ENCODE results near the gene FAM111A.
"Not testable (repeated sequence)": the region's sequence is repeated elsewhere in the genome, so short reads cannot be mapped to it uniquely, and the experiment has no call there.

The FAM111A gene

GRCh38 chr11:59142530-59143507 lies at the start of gene FAM111A:
Gene FAM111A (plus strand): TSS chr11:59142856. CDS start chr11:59148873, 6,017 bp downstream.
- Histone ChIP-seq H3K4me3 (peak within 1 kb of the TSS; percentile 52 to 82 (median 69)), H3K27ac (peak within 1 kb of the TSS in 20 of 21 experiments; percentile 72 to 97 (median 92))

GRCh38 chr11:59093576-59093975 lies 49.1 kb upstream of the FAM111A start:
- not testable (repeated sequence) for H3K4me3 ChIP-seq, H3K27ac ChIP-seq

- peak overlapping the region in 1 of 21 experiments; percentile 39 for H3K27ac ChIP-seq
- H3K4me3 ChIP-seq = not testable (repeated sequence)
Observed at GRCh38 chr11:59095225-59095624, 47.4 kb upstream of the FAM111A start.

GRCh38 chr11:59095972-59096575 lies 46.6 kb upstream of the FAM111A start:
- not testable (repeated sequence) for H3K4me3 ChIP-seq
- H3K27ac ChIP-seq = peak overlapping the region in 1 of 21 experiments; percentile 39

GRCh38 chr11:59097113-59097708 lies 45.4 kb upstream of the FAM111A start:
- H3K4me3 ChIP-seq = no peak overlapping the region

GRCh38 chr11:59097938-59098337 lies 44.7 kb upstream of the FAM111A start:
- peak overlapping the region in 1 of 21 experiments; percentile 26 for H3K27ac ChIP-seq
- not testable (repeated sequence) for H3K4me3 ChIP-seq

More at GRCh38 chr11:59097113-59097708, 45.4 kb upstream of the FAM111A start:
- H3K27ac ChIP-seq = peak overlapping the region in 1 of 21 experiments; percentile 26

GRCh38 chr11:59102259-59102765 lies 40.3 kb upstream of the FAM111A start:
- Histone ChIP-seq H3K27ac (peak overlapping the region in 2 of 21 experiments; percentile 23 to 59), H3K4me3 (peak overlapping the region; percentile 11 to 38 (median 29))

GRCh38 chr11:59106363-59107336 lies 36.0 kb upstream of the FAM111A start, which contains the start of gene FAM111B:
Gene FAM111B (plus strand): TSS chr11:59107237. CDS start chr11:59109626, 2,389 bp downstream.
- Histone ChIP-seq H3K4me3 (peak within 1 kb of the TSS; percentile 47 to 65 (median 52)), H3K27ac (peak within 1 kb of the TSS in 8 of 21 experiments; percentile 19 to 65 (median 49))

- Histone ChIP-seq H3K4me3 (peak overlapping the region; percentile 47 to 65 (median 52)), H3K27ac (peak overlapping the region in 2 of 21 experiments; percentile 37 to 52)
Observed at GRCh38 chr11:59107721-59108120, 34.9 kb upstream of the FAM111A start.

GRCh38 chr11:59112494-59112893 lies 30.2 kb upstream of the FAM111A start:
- no peak overlapping the region for H3K27ac ChIP-seq
- no peak overlapping the region for H3K4me3 ChIP-seq

- H3K27ac ChIP-seq = no peak overlapping the region
- no peak overlapping the region for H3K4me3 ChIP-seq
Observed at GRCh38 chr11:59114344-59114743, 28.3 kb upstream of the FAM111A start.

GRCh38 chr11:59115553-59115952 lies 27.1 kb upstream of the FAM111A start:
- Histone ChIP-seq H3K4me3 (no peak overlapping the region), H3K27ac (no peak overlapping the region)

GRCh38 chr11:59117774-59118173 lies 24.9 kb upstream of the FAM111A start:
- Histone ChIP-seq H3K4me3 (no peak overlapping the region), H3K27ac (no peak overlapping the region)

GRCh38 chr11:59119826-59120225 lies 22.8 kb upstream of the FAM111A start:
- Histone ChIP-seq H3K27ac (no peak overlapping the region), H3K4me3 (no peak overlapping the region)

- Histone ChIP-seq H3K4me3 (no peak overlapping the region), H3K27ac (no peak overlapping the region)
Observed at GRCh38 chr11:59135648-59136461, 6.8 kb upstream of the FAM111A start.

GRCh38 chr11:59136551-59136950 lies 6.1 kb upstream of the FAM111A start:
- not testable (repeated sequence) for H3K4me3 ChIP-seq, H3K27ac ChIP-seq

- H3K27ac ChIP-seq = no peak overlapping the region
Observed at GRCh38 chr11:59137190-59137589, 5.5 kb upstream of the FAM111A start.

GRCh38 chr11:59138643-59139042 lies 4.0 kb upstream of the FAM111A start:
- Histone ChIP-seq H3K4me3 (no peak overlapping the region), H3K27ac (no peak overlapping the region)

More at GRCh38 chr11:59137190-59137589, 5.5 kb upstream of the FAM111A start:
- H3K4me3 ChIP-seq = no peak overlapping the region

All from skin epidermis (tissue), 12 donors.